HepG2 (cell line): ENCODE measurements around the gene MGA. TPM values are rescaled to one million over a fixed set of nuclear protein-coding genes. Genes with fewer than 3 reads are reported as not detected.
A peak's percentile ranks its signal among the peaks of the same experiment; 100 is the strongest.

ENCODE experiments used
- FOXA1 ChIP-seq, 2 experiments: fragments of 450-650 bp in 1 of 2; sonication (generic) in 1 of 2; formaldehyde crosslinking in 1 of 2; IDR thresholded peaks; 2 replicates each; pipeline versions ENCODE4 v1.4.0 to v1.6.1; 2016 to 2020; ENCODE audit warnings: missing genetic modification reagents in 1 of 2
- HES4 ChIP-seq: sonication (generic); formaldehyde crosslinking; IDR thresholded peaks from 2 replicates; pipeline ENCODE4 v1.9.0; 2021; ENCODE audit warnings: mild to moderate bottlenecking, missing genetic modification reagents, borderline replicate concordance
- MXI1 ChIP-seq: IDR thresholded peaks from 3 replicates; pipeline ENCODE4 v1.6.1; 2012; ENCODE audit warnings: low read depth, low read length, inconsistent platforms, borderline replicate concordance
- NBN ChIP-seq: fragments of 450-650 bp; conservative IDR thresholded peaks from 2 replicates; pipeline ENCODE4 v1.6.1; 2017
- PHF8 ChIP-seq: sonication (generic); formaldehyde crosslinking; IDR thresholded peaks from 2 replicates; pipeline ENCODE4 v1.5.0; 2020; ENCODE audit warnings: missing genetic modification reagents
- PPARG ChIP-seq: conservative IDR thresholded peaks from 2 replicates; pipeline ENCODE4 v1.6.1; 2016; ENCODE audit warnings: missing biosample characterization, missing genetic modification reagents
- RARA ChIP-seq: IDR thresholded peaks from 2 replicates; pipeline ENCODE4 v1.6.1; 2016; ENCODE audit warnings: missing genetic modification reagents, missing compliant biosample characterization
- SIX4 ChIP-seq: sonication (generic); formaldehyde crosslinking; IDR thresholded peaks from 2 replicates; pipeline ENCODE4 v1.4.0; 2020; ENCODE audit warnings: missing genetic modification reagents
- ZBTB1 ChIP-seq: sonication (generic); formaldehyde crosslinking; IDR thresholded peaks from 2 replicates; pipeline ENCODE4 v1.4.0; 2020; ENCODE audit warnings: missing genetic modification reagents, borderline replicate concordance
- ZBTB8A ChIP-seq: sonication (generic); formaldehyde crosslinking; IDR thresholded peaks from 2 replicates; pipeline ENCODE4 v1.4.0; 2020; ENCODE audit warnings: mild to moderate bottlenecking, low read depth, missing genetic modification reagents, borderline replicate concordance
- ZNF160 ChIP-seq: sonication (generic); formaldehyde crosslinking; IDR thresholded peaks from 2 replicates; pipeline ENCODE4 v1.8.0; 2022; ENCODE audit warnings: mild to moderate bottlenecking, inconsistent platforms, missing genetic modification reagents
- ZSCAN31 ChIP-seq: sonication (generic); formaldehyde crosslinking; IDR thresholded peaks from 2 replicates; pipeline ENCODE4 v1.5.0; 2020; ENCODE audit warnings: low read depth, mild to moderate bottlenecking, missing genetic modification reagents
- polyA plus RNA-seq, 8 experiments: library from polyadenylated mRNA; depleted of rRNA in 3 of 8; stranded (reverse) in 7 of 8; unstranded in 1 of 8; fragments of >200 nt; fragmentation: Illumina TruSeq in 4 of 8; extraction: Trizol in 4 of 8; gene quantifications; 2 replicates each; pipeline versions ENCODE4 v1.2.1 to v1.2.3, GENCODE V29; 2011 to 2016; ENCODE audit warnings: low read depth in 4 of 8, missing spikeins in 1 of 8, mixed read lengths in 1 of 8; ENCODE audit not compliant: insufficient read depth in 1 of 8
- total RNA-seq, 5 experiments: library from RNA; depleted of rRNA; stranded (reverse); fragments of >200 nt; fragmentation: Illumina TruSeq; extraction: Trizol; gene quantifications; 2 replicates each; pipeline ENCODE4 v1.2.3, GENCODE V29; 2016; ENCODE audit warnings: low read depth in 1 of 5
- TF ChIP-seq, protein P1 (sequence below): IDR thresholded peaks from 2 replicates; pipeline ENCODE4 v1.6.1; 2016; ENCODE audit warnings: missing genetic modification reagents, missing compliant biosample characterization
- TF ChIP-seq, protein P2 (sequence below): sonication (generic); formaldehyde crosslinking; IDR thresholded peaks from 2 replicates; pipeline ENCODE4 v1.4.0; 2020; ENCODE audit warnings: mild to moderate bottlenecking, missing genetic modification reagents
- TF ChIP-seq, protein P3 (sequence below): sonication (generic); formaldehyde crosslinking; IDR thresholded peaks from 2 replicates; pipeline ENCODE4 v1.4.0; 2020; ENCODE audit warnings: mild to moderate bottlenecking, missing genetic modification reagents
- TF ChIP-seq, protein P4 (sequence below): sonication (generic); formaldehyde crosslinking; IDR thresholded peaks from 2 replicates; pipeline ENCODE4 v1.5.0; 2020; ENCODE audit warnings: missing genetic modification reagents
- TF ChIP-seq, protein P5 (sequence below): IDR thresholded peaks from 2 replicates; pipeline ENCODE4 v1.6.1; 2016; ENCODE audit warnings: missing biosample characterization, missing genetic modification reagents, low read depth

The MGA gene
- total and polyA plus RNA-seq, 2 of the 13 experiments (the other 11 are each of a cell fraction or from before 2014, with no cell fraction given): 5.3 to 59.0 TPM

DNA sequence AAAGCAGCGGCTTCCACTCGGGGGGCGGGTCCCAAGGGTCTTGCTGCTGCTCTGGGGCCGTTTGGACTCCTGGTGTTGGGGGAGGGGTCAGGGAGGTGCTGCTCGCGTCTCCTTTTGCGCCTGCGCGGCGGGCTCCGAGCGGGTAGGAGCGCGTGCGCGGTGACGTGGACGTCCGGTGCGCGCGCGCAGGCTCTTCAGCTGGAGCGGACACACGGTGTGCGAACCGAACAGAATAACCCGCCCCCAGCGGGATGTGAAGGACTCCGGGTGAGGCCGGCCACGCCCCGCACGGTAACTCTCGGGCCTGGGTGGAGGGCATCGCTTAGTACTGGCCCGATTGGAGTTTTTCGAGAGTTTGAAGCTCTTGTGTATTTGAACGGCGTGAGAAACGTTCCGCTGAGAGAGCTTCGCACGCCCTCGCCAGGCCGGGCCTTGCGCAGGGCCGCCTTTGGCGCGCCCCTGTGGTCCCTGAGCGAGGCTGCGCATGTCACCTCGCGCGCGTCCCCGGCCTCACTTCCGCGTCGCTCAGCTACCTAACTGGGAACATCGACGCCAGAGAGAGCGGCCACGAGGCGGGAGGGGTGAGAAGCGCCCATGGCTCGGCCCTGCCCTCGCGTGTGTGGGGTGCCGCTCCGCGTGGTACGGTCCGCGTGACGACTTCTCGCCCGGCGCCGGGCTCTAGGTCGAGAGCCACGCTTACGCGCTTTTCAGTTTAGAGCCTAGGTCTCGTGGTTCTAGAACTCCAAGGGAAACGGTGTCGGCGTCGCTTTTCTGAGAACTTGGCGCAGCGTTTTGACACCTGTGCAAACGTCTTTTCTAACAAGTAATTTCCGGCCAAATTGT lies at the start of gene MGA (continued):
- TF ChIP-seq NBN (no peak), ZBTB8A (CRISPR knock-in tag) (no peak), ZBTB1 (CRISPR knock-in tag) (no peak), RARA (CRISPR knock-in tag) (peak; percentile 48; the same call in 1 of the 2 replicates), ZSCAN31 (CRISPR knock-in tag) (no peak; the same call in 1 of the 2 replicates), SIX4 (CRISPR knock-in tag) (no peak), MXI1 (peak; percentile 47; the same call in 1 of the 3 replicates), PPARG (CRISPR knock-in tag) (no peak), ZNF160 (peak; percentile 86; the same call in 1 of the 2 replicates), PHF8 (CRISPR knock-in tag) (peak; percentile 71), HES4 (CRISPR knock-in tag) (peak; percentile 97), FOXA1 (IDR thresholded peaks at IDR 0.05) (no peak), FOXA1 (CRISPR knock-in tag; IDR thresholded peaks at IDR 0.05) (no peak)
- TF ChIP-seq, protein P1, sequence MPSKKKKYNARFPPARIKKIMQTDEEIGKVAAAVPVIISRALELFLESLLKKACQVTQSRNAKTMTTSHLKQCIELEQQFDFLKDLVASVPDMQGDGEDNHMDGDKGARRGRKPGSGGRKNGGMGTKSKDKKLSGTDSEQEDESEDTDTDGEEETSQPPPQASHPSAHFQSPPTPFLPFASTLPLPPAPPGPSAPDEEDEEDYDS (CRISPR knock-in tag): no peak
- TF ChIP-seq, protein P2, sequence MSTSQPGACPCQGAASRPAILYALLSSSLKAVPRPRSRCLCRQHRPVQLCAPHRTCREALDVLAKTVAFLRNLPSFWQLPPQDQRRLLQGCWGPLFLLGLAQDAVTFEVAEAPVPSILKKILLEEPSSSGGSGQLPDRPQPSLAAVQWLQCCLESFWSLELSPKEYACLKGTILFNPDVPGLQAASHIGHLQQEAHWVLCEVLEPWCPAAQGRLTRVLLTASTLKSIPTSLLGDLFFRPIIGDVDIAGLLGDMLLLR (CRISPR knock-in tag): peak; percentile 85
- TF ChIP-seq, protein P3, sequence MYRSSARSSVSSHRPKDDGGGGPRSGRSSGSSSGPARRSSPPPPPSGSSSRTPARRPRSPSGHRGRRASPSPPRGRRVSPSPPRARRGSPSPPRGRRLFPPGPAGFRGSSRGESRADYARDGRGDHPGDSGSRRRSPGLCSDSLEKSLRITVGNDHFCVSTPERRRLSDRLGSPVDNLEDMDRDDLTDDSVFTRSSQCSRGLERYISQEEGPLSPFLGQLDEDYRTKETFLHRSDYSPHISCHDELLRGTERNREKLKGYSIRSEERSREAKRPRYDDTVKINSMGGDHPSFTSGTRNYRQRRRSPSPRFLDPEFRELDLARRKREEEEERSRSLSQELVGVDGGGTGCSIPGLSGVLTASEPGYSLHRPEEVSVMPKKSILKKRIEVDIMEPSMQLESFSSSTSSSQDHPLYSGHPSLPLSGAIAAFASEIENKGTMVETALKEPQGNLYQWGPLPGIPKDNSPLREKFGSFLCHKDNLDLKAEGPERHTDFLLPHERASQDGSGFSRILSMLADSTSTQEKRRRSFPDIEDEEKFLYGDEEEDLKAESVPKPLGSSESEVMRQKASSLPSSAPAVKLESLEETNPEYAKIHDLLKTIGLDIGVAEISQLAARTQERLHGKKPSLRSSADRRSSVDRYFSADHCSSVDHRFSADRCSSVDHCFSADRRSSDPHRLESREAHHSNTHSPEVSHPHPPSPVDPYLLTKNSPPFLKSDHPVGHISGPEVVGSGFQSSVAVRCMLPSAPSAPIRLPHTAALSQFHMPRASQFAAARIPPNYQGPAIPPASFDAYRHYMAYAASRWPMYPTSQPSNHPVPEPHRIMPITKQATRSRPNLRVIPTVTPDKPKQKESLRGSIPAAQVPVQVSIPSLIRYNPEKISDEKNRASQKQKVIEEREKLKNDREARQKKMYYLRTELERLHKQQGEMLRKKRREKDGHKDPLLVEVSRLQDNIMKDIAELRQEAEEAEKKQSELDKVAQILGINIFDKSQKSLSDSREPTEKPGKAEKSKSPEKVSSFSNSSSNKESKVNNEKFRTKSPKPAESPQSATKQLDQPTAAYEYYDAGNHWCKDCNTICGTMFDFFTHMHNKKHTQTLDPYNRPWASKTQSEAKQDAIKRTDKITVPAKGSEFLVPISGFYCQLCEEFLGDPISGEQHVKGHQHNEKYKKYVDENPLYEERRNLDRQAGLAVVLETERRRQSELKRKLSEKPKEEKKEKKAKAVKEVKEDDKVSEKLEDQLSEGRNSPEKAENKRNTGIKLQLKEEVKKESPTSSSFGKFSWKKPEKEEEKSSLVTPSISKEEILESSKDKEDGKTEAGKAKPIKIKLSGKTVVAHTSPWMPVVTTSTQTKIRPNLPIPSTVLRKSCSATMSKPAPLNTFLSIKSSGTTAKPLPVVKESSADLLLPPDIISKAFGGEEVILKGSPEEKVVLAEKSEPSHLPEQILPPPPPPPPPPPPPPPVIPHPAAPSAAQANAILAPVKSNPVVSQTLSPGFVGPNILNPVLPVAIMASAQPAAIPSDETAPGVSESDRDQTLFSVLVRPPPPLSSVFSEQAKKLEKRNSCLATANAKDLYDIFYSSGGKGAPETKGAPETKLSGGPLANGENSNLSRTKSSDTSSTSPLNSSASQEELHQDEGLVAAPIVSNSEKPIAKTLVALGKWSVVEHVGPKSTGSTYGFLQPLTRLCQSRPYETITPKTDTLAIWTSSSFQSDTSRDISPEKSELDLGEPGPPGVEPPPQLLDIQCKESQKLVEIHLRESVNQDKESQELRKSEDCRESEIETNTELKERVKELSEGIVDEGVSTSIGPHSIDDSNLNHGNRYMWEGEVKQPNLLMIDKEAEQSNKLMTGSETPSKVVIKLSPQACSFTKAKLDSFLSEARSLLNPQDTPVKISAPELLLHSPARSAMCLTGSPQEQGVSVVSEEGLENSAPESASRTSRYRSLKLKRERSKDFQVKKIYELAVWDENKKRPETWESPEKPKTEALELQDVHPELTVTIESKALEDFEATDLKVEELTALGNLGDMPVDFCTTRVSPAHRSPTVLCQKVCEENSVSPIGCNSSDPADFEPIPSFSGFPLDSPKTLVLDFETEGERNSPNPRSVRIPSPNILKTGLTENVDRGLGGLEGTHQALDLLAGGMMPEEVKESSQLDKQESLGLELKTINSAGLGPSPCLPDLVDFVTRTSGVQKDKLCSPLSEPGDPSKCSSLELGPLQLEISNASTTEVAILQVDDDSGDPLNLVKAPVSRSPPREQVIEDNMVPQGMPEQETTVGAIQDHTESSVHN: peak; percentile 37; the same call in 1 of the 2 replicates
- TF ChIP-seq, protein P4, sequence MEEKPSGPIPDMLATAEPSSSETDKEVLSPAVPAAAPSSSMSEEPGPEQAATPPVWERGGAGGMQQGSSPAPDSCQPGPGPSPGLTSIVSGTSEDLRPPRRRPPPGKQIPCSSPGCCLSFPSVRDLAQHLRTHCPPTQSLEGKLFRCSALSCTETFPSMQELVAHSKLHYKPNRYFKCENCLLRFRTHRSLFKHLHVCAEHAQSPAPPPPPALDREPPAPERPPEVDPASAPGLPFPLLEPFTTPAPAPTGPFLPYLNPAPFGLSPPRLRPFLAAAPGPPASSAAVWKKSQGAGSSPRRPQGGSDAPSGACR (CRISPR knock-in tag): peak; percentile 73; the same call in 1 of the 2 replicates
- TF ChIP-seq, protein P5, sequence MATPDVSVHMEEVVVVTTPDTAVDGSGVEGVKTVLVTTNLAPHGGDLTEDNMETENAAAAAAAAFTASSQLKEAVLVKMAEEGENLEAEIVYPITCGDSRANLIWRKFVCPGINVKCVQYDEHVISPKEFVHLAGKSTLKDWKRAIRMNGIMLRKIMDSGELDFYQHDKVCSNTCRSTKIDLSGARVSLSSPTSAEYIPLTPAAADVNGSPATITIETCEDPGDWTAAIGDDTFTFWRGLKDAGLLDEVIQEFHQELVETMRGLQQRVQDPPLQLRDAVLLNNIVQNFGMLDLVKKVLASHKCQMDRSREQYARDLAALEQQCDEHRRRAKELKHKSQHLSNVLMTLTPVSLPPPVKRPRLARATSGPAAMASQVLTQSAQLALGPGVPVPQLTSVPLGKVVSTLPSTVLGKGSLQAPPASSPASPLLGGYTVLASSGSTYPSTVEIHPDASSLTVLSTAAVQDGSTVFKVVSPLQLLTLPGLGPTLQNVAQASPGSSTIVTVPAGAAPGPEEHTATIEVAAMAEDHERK (CRISPR knock-in tag): 0 out of 2 replicates have a peak, but pooled peaks have one; percentile 45
